Measurements from ENCODE around the gene INO80C.
A peak's percentile ranks its signal among the peaks of the same experiment; 100 is the strongest.

INO80C gene

GRCh38 chr18:35438480-35439234 lies 59.1 kb downstream of the INO80C start:
- no peak for TF ChIP-seq CTCF (IDR thresholded peaks at IDR 0.05)
- Histone ChIP-seq H3K4me1 (peaks cover 0 to 22% (median 0%) of the 10 kb centered on the region in 4 donors), H3K27me3 (no peaks in the 10 kb centered on the region), H3K27ac (no peak overlapping the region), H3K4me3 (no peak overlapping the region), H3K9me3 (peaks cover 0 to 10% (median 0%) of the 10 kb centered on the region in 3 donors), H3K36me3 (no peaks in the 10 kb centered on the region)
- DNase-seq: no peak
- intact Hi-C loops (cut with DNase I; ENCODE audit: low total_unique reads): no loop called here

GRCh38 chr18:35437836-35438235 lies 59.9 kb downstream of the INO80C start:
- DNase-seq: no peak

GRCh38 chr18:35436076-35436649 lies 61.6 kb downstream of the INO80C start:
- no peak overlapping the region for H3K27ac ChIP-seq
- intact Hi-C loops (cut with DNase I; ENCODE audit: low total_unique reads): no loop called here
- H3K9me3 ChIP-seq: peaks cover 0 to 10% (median 0%) of the 10 kb centered on the region in 3 donors
- DNase-seq: no peak
- H3K27me3 ChIP-seq: no peaks in the 10 kb centered on the region
- H3K4me1 ChIP-seq: peaks cover 0 to 15% (median 0%) of the 10 kb centered on the region in 4 donors
- H3K4me3 ChIP-seq: no peak overlapping the region
- no peak for TF ChIP-seq CTCF (IDR thresholded peaks at IDR 0.05)
- H3K36me3 ChIP-seq: no peaks in the 10 kb centered on the region

More at GRCh38 chr18:35437836-35438235, 59.9 kb downstream of the INO80C start:
- no peak overlapping the region for H3K27ac ChIP-seq
- intact Hi-C loops (cut with DNase I; ENCODE audit: low total_unique reads): no loop called here
- H3K4me1 ChIP-seq: peaks cover 0 to 22% (median 0%) of the 10 kb centered on the region in 4 donors
- no peak overlapping the region for H3K4me3 ChIP-seq
- H3K36me3 ChIP-seq: no peaks in the 10 kb centered on the region
- TF ChIP-seq CTCF (IDR thresholded peaks at IDR 0.05): no peak
- no peaks in the 10 kb centered on the region for H3K27me3 ChIP-seq
- H3K9me3 ChIP-seq: peaks cover 0 to 10% (median 0%) of the 10 kb centered on the region in 3 donors

GRCh38 chr18:35435401-35435800 lies 62.4 kb downstream of the INO80C start:
- no peaks in the 10 kb centered on the region for H3K27me3 ChIP-seq
- no peaks in the 10 kb centered on the region for H3K36me3 ChIP-seq
- no peak overlapping the region for H3K27ac ChIP-seq
- H3K9me3 ChIP-seq: peaks cover 0 to 10% (median 0%) of the 10 kb centered on the region in 3 donors
- H3K4me3 ChIP-seq: no peak overlapping the region
- intact Hi-C loops (cut with DNase I; ENCODE audit: low total_unique reads): no loop called here
- no peak for TF ChIP-seq CTCF (IDR thresholded peaks at IDR 0.05)
- peaks cover 0 to 18% (median 0%) of the 10 kb centered on the region in 4 donors for H3K4me1 ChIP-seq
- DNase-seq: no peak

- no peaks in the 10 kb centered on the region for H3K36me3 ChIP-seq
- H3K27ac ChIP-seq: peak overlapping the region in 1 of 2 donors; percentile 2
- H3K4me1 ChIP-seq: peaks cover 0 to 19% (median 0%) of the 10 kb centered on the region in 4 donors
- TF ChIP-seq CTCF (IDR thresholded peaks at IDR 0.05): no peak
- no peaks in the 10 kb centered on the region for H3K27me3 ChIP-seq
- H3K4me3 ChIP-seq: no peak overlapping the region
- DNase-seq: no peak
- peaks cover 0 to 10% (median 0%) of the 10 kb centered on the region in 3 donors for H3K9me3 ChIP-seq
- intact Hi-C loops (cut with DNase I; ENCODE audit: low total_unique reads): no loop called here
These were observed 65.2 kb downstream of the INO80C start for GRCh38 chr18:35432565-35433001.
